H9 (cell line): ENCODE data around the gene TMEM109. TPM values are rescaled to one million over a fixed set of nuclear protein-coding genes. Genes with fewer than 3 reads are reported as not detected.

ENCODE experiments used
- DNase-seq: peaks from one replicate; pipeline ENCODE4 v3.0.0-alpha.2; 2017
- H2AFZ ChIP-seq: one replicate; pipeline ENCODE4 v1.6.1; 2013; ENCODE audit warnings: mild to moderate bottlenecking, low read length, control low read depth, moderate library complexity
- H2AK5ac ChIP-seq: 2 replicates; pipeline ENCODE4 v1.6.1; 2013; ENCODE audit warnings: low read length, control low read depth, mixed read lengths; ENCODE audit not compliant: insufficient read length
- H2BK120ac ChIP-seq: one replicate; pipeline ENCODE4 v1.6.1; 2013; ENCODE audit warnings: low read depth, mild to moderate bottlenecking, low read length, control low read depth, inconsistent platforms; ENCODE audit not compliant: poor library complexity, severe bottlenecking
- H2BK12ac ChIP-seq: 2 replicates; pipeline ENCODE4 v1.6.1; 2013; ENCODE audit warnings: low read length, control low read depth, mixed read lengths, low read depth; ENCODE audit not compliant: insufficient read length
- H2BK15ac ChIP-seq: 2 replicates; pipeline ENCODE4 v1.6.1; 2013; ENCODE audit warnings: low read depth, low read length, control low read depth
- H2BK20ac ChIP-seq: one replicate; pipeline ENCODE4 v1.6.1; 2013; ENCODE audit warnings: low read depth, mild to moderate bottlenecking, low read length, control low read depth, inconsistent platforms; ENCODE audit not compliant: poor library complexity, severe bottlenecking
- H2BK5ac ChIP-seq: 2 replicates; pipeline ENCODE4 v1.6.1; 2013; ENCODE audit warnings: low read length, control low read depth, mixed read lengths; ENCODE audit not compliant: insufficient read length
- H3K14ac ChIP-seq: 2 replicates; pipeline ENCODE4 v1.6.1; 2013; ENCODE audit warnings: low read length, control low read depth; ENCODE audit not compliant: insufficient read depth
- H3K18ac ChIP-seq: 2 replicates; pipeline ENCODE4 v1.6.1; 2013; ENCODE audit warnings: low read depth, mild to moderate bottlenecking, mixed read lengths, low read length, control low read depth; ENCODE audit not compliant: insufficient read length
- H3K23ac ChIP-seq: 2 replicates; pipeline ENCODE4 v1.6.1; 2013; ENCODE audit warnings: low read length, control low read depth, mixed read lengths, low read depth; ENCODE audit not compliant: insufficient read length
- H3K23me2 ChIP-seq: 2 replicates; pipeline ENCODE4 v1.6.1; 2013; ENCODE audit warnings: low read depth, mild to moderate bottlenecking, mixed read lengths, low read length, control low read depth; ENCODE audit not compliant: insufficient read length, poor library complexity, severe bottlenecking
- H3K27ac ChIP-seq: 2 replicates; pipeline ENCODE4 v1.5.1; 2013; ENCODE audit warnings: low read length, control low read depth, mixed read lengths, low read depth; ENCODE audit not compliant: insufficient read length
- H3K27me3 ChIP-seq: 2 replicates; pipeline ENCODE4 v1.6.1; 2013; ENCODE audit warnings: low read length, control low read depth, inconsistent platforms; ENCODE audit not compliant: insufficient read depth
- H3K4ac ChIP-seq: 2 replicates; pipeline ENCODE4 v1.6.1; 2013; ENCODE audit warnings: low read depth, mild to moderate bottlenecking, control low read depth, inconsistent platforms, low read length, moderate library complexity
- H3K4me1 ChIP-seq: 2 replicates; pipeline ENCODE4 v1.6.1; 2013; ENCODE audit warnings: low read length, control low read depth, inconsistent platforms; ENCODE audit not compliant: insufficient read depth
- H3K4me2 ChIP-seq: 2 replicates; pipeline ENCODE4 v1.6.1; 2013; ENCODE audit warnings: low read length, control low read depth, mixed read lengths; ENCODE audit not compliant: insufficient read length, insufficient read depth
- H3K56ac ChIP-seq: 2 replicates; pipeline ENCODE4 v1.6.1; 2013; ENCODE audit warnings: low read depth, mild to moderate bottlenecking, mixed read lengths, low read length, control low read depth; ENCODE audit not compliant: insufficient read length
- H3K79me1 ChIP-seq: 2 replicates; pipeline ENCODE4 v1.6.1; 2013; ENCODE audit warnings: low read depth, mild to moderate bottlenecking, moderate library complexity, low read length, control low read depth, inconsistent platforms; ENCODE audit not compliant: insufficient read depth, poor library complexity, severe bottlenecking
- H3K79me2 ChIP-seq: 2 replicates; pipeline ENCODE4 v1.6.1; 2013; ENCODE audit warnings: low read length, control low read depth, inconsistent platforms; ENCODE audit not compliant: insufficient read depth
- H3K9ac ChIP-seq: 2 replicates; pipeline ENCODE4 v1.6.1; 2013; ENCODE audit warnings: low read length, control low read depth, mixed read lengths; ENCODE audit not compliant: insufficient read length; ENCODE audit errors: extremely low read depth
- H3K9me3 ChIP-seq: one replicate; pipeline ENCODE4 v1.6.1; 2013; ENCODE audit warnings: low read depth, low read length, inconsistent platforms; ENCODE audit not compliant: control insufficient read depth
- H3T11ph ChIP-seq: one replicate; pipeline ENCODE4 v1.6.1; 2013; ENCODE audit warnings: mild to moderate bottlenecking, low read length, control low read depth, inconsistent platforms
- H4K20me1 ChIP-seq: one replicate; pipeline ENCODE4 v1.6.1; 2013; ENCODE audit not compliant: control insufficient read depth, insufficient read length, insufficient read depth
- H4K5ac ChIP-seq: 2 replicates; pipeline ENCODE4 v1.6.1; 2013; ENCODE audit warnings: low read depth, mild to moderate bottlenecking, mixed read lengths, low read length, control low read depth; ENCODE audit not compliant: insufficient read length
- H4K8ac ChIP-seq: replicated peaks from 2 replicates; pipeline ENCODE4 v1.6.1; 2013; ENCODE audit warnings: low read length, control low read depth, mixed read lengths, low read depth; ENCODE audit not compliant: insufficient read length
- H4K91ac ChIP-seq: 2 replicates; pipeline ENCODE4 v1.6.1; 2013; ENCODE audit warnings: low read depth, mild to moderate bottlenecking, moderate library complexity, mixed read lengths, low read length, control low read depth; ENCODE audit not compliant: insufficient read length
- H3K27ac Mint-ChIP-seq, 3 experiments: 2 replicates in 2 of 3; 3 replicates in 1 of 3; pipeline ENCODE4 v1.8.0; 2020 to 2021; ENCODE audit warnings: mixed read lengths in 3 of 3, mild to moderate bottlenecking in 1 of 3, moderate library complexity in 1 of 3
- H3K27me3 Mint-ChIP-seq: 2 replicates; pipeline ENCODE4 v1.8.0; 2021; ENCODE audit warnings: low read depth, mild to moderate bottlenecking, moderate library complexity, mixed read lengths
- H3K36me3 Mint-ChIP-seq, 3 experiments: 2 replicates in 2 of 3; 3 replicates in 1 of 3; pipeline ENCODE4 v1.8.0; 2020 to 2021; ENCODE audit warnings: low read depth in 3 of 3, mixed read lengths in 3 of 3; ENCODE audit not compliant: insufficient read depth in 1 of 3
- H3K4me1 Mint-ChIP-seq, 2 experiments: 2 replicates each; pipeline ENCODE4 v1.8.0; 2020; ENCODE audit warnings: mixed read lengths in 2 of 2
- H3K4me3 Mint-ChIP-seq, 2 experiments: 2 replicates in 1 of 2; 3 replicates in 1 of 2; pipeline ENCODE4 v1.8.0; 2020 to 2021; ENCODE audit warnings: mild to moderate bottlenecking in 2 of 2, mixed read lengths in 2 of 2, moderate library complexity in 1 of 2
- H3K9me3 Mint-ChIP-seq, 2 experiments: 2 replicates in 1 of 2; 3 replicates in 1 of 2; pipeline ENCODE4 v1.8.0; 2020; ENCODE audit warnings: mild to moderate bottlenecking in 2 of 2, mixed read lengths in 2 of 2, moderate library complexity in 1 of 2
- WGBS: extraction: QIAGEN DNeasy Blood & Tissue Kit; methylation state at CpG from one replicate; pipeline ENCODE4 v1.1.7; 2013; ENCODE audit warnings: missing lambda C conversion rate, low lambda C conversion rate, mixed read lengths; ENCODE audit not compliant: insufficient read length; ENCODE audit errors: extremely low coverage; 5-methylcytosine and 5-hydroxymethylcytosine counted together
- total RNA-seq: library from RNA; stranded (reverse); gene quantifications from 2 replicates; pipeline ENCODE4 v1.2.1, GENCODE V29; 2021
- TF ChIP-seq, protein P1 (sequence below): fragments of 200-600 bp; sonication (generic); conservative IDR thresholded peaks from 3 replicates; pipeline ENCODE4 v1.8.0; 2021; ENCODE audit warnings: antibody characterized with exemption, mild to moderate bottlenecking

The TMEM109 gene
- total RNA-seq, 1 experiment from 2014 or later, result 38.0 TPM

DNA sequence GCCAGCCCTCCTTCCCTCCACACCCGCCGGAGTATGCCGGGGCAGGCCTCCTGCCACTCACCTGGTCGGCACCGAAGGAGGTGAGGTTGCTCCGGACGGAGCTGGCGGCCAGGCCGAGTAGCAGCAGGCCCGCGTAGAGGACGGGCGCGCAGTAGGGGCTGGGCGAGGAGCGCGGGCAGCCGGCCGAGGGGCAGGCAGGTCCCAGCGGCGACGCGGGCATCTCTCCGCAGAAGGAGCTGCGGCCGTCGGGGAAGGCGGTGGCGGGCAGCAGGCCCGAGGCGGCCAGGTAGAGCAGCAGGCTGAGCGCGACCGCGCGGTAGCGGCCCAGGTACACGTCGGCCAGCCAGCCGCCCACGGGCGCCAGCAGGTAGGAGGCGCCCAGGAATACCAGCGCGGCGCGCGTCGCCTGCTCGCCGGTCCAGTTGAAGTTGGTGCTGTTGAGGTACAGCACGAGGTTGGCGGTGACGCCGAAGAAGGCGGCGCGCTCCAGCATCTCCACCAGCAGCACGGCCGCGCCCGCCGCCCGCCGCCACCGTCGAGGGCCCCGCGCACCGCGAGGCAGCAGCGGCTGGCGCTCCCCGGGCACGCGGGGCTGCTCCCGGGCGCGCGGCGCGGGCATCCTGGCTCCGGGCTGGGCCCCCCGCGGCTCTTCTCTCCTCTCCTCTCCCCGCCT, 37.1 kb downstream of the TMEM109 start:
- H3K79me2 ChIP-seq, result no peaks in the 10 kb centered on the region
- no peak overlapping the region for H2BK12ac ChIP-seq
- H3K79me1 ChIP-seq, result no peaks in the 10 kb centered on the region
- Mint-ChIP-seq H3K27ac (no peak overlapping the region; a peak in 1 of 7 replicates), H3K4me3 (peak overlapping the region; percentile 51 to 81), H3K9me3 (no peaks in the 10 kb centered on the region), H3K27me3 (peaks cover 50% of the 10 kb centered on the region), H3K4me1 (peaks cover 36 to 44% of the 10 kb centered on the region in 2 experiments), H3K36me3 (peaks cover 0 to 4% (median 0%) of the 10 kb centered on the region in 3 experiments; a peak in 4 of 7 replicates)
- H3K27ac ChIP-seq, result no peak overlapping the region
- H3K18ac ChIP-seq, result peak overlapping the region; percentile 4
- H4K8ac ChIP-seq, result no peak overlapping the region
- TF ChIP-seq, protein P1, sequence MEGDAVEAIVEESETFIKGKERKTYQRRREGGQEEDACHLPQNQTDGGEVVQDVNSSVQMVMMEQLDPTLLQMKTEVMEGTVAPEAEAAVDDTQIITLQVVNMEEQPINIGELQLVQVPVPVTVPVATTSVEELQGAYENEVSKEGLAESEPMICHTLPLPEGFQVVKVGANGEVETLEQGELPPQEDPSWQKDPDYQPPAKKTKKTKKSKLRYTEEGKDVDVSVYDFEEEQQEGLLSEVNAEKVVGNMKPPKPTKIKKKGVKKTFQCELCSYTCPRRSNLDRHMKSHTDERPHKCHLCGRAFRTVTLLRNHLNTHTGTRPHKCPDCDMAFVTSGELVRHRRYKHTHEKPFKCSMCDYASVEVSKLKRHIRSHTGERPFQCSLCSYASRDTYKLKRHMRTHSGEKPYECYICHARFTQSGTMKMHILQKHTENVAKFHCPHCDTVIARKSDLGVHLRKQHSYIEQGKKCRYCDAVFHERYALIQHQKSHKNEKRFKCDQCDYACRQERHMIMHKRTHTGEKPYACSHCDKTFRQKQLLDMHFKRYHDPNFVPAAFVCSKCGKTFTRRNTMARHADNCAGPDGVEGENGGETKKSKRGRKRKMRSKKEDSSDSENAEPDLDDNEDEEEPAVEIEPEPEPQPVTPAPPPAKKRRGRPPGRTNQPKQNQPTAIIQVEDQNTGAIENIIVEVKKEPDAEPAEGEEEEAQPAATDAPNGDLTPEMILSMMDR, result no peak
- no peak overlapping the region for H2BK15ac ChIP-seq
- no peak overlapping the region for H2BK20ac ChIP-seq
- no peaks in the 10 kb centered on the region; the same call in 1 of the 2 replicates for H3K27me3 ChIP-seq
- WGBS, result no CpG with 5 or more reads among the region's 86 CpGs
- no peak overlapping the region for H4K5ac ChIP-seq
- no peak overlapping the region for H2BK5ac ChIP-seq
- no peak overlapping the region for H4K91ac ChIP-seq
- no peak overlapping the region for H3K56ac ChIP-seq
- H3K9ac ChIP-seq, result no peak overlapping the region
- no peak overlapping the region for H3K23ac ChIP-seq
- H3K9me3 ChIP-seq, result no peaks in the 10 kb centered on the region
- H4K20me1 ChIP-seq, result no peaks in the 10 kb centered on the region
- no peaks in the 10 kb centered on the region for H3K4me1 ChIP-seq
- peak overlapping the region; percentile 77 for H3K14ac ChIP-seq
- H2AK5ac ChIP-seq, result no peak overlapping the region
- H3K23me2 ChIP-seq, result peaks cover 15% of the 10 kb centered on the region
- H2AFZ ChIP-seq, result no peak overlapping the region
- no peak overlapping the region for H3K4ac ChIP-seq
- H3T11ph ChIP-seq, result no peak overlapping the region
- no peak overlapping the region for H2BK120ac ChIP-seq
- H3K4me2 ChIP-seq, result peak overlapping the region; percentile 61
- peak; percentile 59 for DNase-seq
